Lung (tissue), 12 donors: Measurements from ENCODE around the gene NXPH2. TPM values are rescaled to one million over a fixed set of nuclear protein-coding genes. Genes with fewer than 3 reads are reported as not detected.

Source experiments
- ATAC-seq: fragments of 200-7000 bp; cut with Tn5 transposase; one replicate; pipeline ENCODE4 v1.9.1; 2020; ENCODE audit warnings: moderate number of reproducible peaks; ENCODE audit not compliant: insufficient read depth, low FRiP score
- DNase-seq, 3 donors: peaks; one replicate each; pipeline ENCODE4 v3.0.0-alpha.2; 2013 to 2017
- H3K27ac ChIP-seq, 2 donors: one replicate each; pipeline ENCODE4 v1.5.1; 2013; ENCODE audit warnings: mild to moderate bottlenecking in 2 of 2, moderate library complexity in 2 of 2, control low read depth in 1 of 2, inconsistent platforms in 1 of 2, low read depth in 1 of 2, low read length in 1 of 2
- H3K27me3 ChIP-seq, 3 donors: one replicate each; pipeline ENCODE4 v1.5.1; 2013; ENCODE audit warnings: low read length in 2 of 3; ENCODE audit not compliant: control insufficient read depth in 3 of 3, insufficient read depth in 3 of 3
- H3K36me3 ChIP-seq, 4 donors: one replicate each; pipeline ENCODE4 v1.5.1; 2013; ENCODE audit warnings: low read length in 4 of 4, mild to moderate bottlenecking in 1 of 4, moderate library complexity in 1 of 4; ENCODE audit not compliant: control insufficient read depth in 4 of 4, insufficient read depth in 4 of 4
- H3K4me1 ChIP-seq, 5 donors: one replicate each; pipeline ENCODE4 v1.5.1; 2013; ENCODE audit warnings: low read length in 5 of 5, mild to moderate bottlenecking in 2 of 5, moderate library complexity in 1 of 5; ENCODE audit not compliant: control insufficient read depth in 5 of 5, insufficient read depth in 5 of 5
- H3K4me3 ChIP-seq: one replicate; pipeline ENCODE4 v1.5.1; 2013; ENCODE audit warnings: mild to moderate bottlenecking, control low read depth, moderate library complexity
- H3K9ac ChIP-seq, 2 donors: one replicate each; pipeline ENCODE4 v1.5.1; 2013; ENCODE audit warnings: low read length in 2 of 2, control low read depth in 1 of 2; ENCODE audit not compliant: insufficient read depth in 1 of 2
- H3K9me3 ChIP-seq, 4 donors: one replicate each; pipeline ENCODE4 v1.5.1; 2013; ENCODE audit warnings: low read length in 3 of 4, mild to moderate bottlenecking in 1 of 4, moderate library complexity in 1 of 4; ENCODE audit not compliant: control insufficient read depth in 4 of 4, insufficient read depth in 3 of 4
- WGBS, 2 donors: extraction: QIAGEN DNeasy Blood & Tissue Kit; methylation state at CpG; one replicate each; pipeline ENCODE4 v1.1.7; 2013; 5-methylcytosine and 5-hydroxymethylcytosine counted together
- polyA plus RNA-seq, 2 donors: library from polyadenylated mRNA; stranded (reverse); fragments of 200-250 nt; gene quantifications; one replicate each; pipeline ENCODE4 v1.2.1, GENCODE V29; 2013
- total RNA-seq, 2 donors: library from RNA; depleted of rRNA in 1 of 2; stranded (reverse); fragments of >200 nt in 1 of 2; gene quantifications; one replicate each; pipeline ENCODE4 v1.2.1, GENCODE V29; 2014 to 2021
- TF ChIP-seq, protein P1 (sequence below): IDR thresholded peaks from 2 replicates; pipeline ENCODE4 v1.5.1; 2012; ENCODE audit warnings: mild to moderate bottlenecking; ENCODE audit errors: control extremely low read depth, extremely low read depth
- donor health status: control.
- donor health status: control.
- donor health status: Bipolar disorder and iron deficiency.
- donor health status: healthy.
- donor health status: DM: yes; HTN: yes; CAD: no.

Gene NXPH2
- total and polyA plus RNA-seq, 4 donors = not detected

DNA sequence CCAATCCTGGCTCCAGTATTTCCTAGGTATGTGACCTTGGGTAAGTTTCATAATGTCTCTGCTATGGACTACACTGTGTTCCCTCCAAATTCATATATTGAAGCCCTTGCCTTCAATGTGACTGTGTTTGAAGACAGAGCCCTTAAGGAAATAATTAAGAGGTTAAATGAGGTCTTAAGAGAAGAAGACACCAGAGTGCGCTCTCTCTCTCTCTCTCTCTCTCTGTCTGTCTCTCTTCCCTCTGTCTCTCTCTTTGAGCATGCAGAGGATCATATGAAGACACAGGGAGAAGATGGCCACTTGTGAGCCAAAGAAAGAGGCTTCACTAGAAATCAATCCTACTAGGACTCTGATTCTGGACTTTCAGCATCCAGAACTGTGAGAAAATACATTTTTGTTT lies 52.2 kb downstream of the NXPH2 start:
- H3K27me3 ChIP-seq = no peaks in the 10 kb centered on the region
- H3K9ac ChIP-seq = no peak overlapping the region
- no peak for DNase-seq
- no peak overlapping the region for H3K27ac ChIP-seq
- WGBS, 2 donors = 97 to 100% methylated on average over 1 of the region's 1 CpG
- no peak overlapping the region for H3K4me3 ChIP-seq
- H3K9me3 ChIP-seq = no peaks in the 10 kb centered on the region
- no peaks in the 10 kb centered on the region for H3K36me3 ChIP-seq
- ATAC-seq = no peak
- TF ChIP-seq, protein P1, sequence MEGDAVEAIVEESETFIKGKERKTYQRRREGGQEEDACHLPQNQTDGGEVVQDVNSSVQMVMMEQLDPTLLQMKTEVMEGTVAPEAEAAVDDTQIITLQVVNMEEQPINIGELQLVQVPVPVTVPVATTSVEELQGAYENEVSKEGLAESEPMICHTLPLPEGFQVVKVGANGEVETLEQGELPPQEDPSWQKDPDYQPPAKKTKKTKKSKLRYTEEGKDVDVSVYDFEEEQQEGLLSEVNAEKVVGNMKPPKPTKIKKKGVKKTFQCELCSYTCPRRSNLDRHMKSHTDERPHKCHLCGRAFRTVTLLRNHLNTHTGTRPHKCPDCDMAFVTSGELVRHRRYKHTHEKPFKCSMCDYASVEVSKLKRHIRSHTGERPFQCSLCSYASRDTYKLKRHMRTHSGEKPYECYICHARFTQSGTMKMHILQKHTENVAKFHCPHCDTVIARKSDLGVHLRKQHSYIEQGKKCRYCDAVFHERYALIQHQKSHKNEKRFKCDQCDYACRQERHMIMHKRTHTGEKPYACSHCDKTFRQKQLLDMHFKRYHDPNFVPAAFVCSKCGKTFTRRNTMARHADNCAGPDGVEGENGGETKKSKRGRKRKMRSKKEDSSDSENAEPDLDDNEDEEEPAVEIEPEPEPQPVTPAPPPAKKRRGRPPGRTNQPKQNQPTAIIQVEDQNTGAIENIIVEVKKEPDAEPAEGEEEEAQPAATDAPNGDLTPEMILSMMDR = no peak
- H3K4me1 ChIP-seq = peaks cover 0 to 19% (median 4%) of the 10 kb centered on the region in 5 donors

DNA sequence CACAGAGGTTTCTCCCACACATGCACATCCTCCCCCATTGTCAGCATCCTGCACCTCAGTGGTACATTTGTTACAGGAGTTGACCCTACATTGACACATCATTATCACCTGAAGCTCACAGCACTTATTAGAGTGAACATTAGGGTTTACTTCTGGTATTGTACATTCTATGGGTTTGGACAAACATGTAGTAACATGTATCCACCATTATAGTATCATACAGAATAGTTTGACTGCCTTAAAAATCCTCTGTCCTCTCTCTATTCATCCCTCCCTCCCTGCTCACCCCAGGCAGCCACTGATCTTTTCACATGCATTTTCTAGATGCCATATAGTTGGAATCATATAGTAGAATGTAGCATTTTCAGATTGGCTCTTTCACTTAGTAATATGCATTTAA lies 53.5 kb downstream of the NXPH2 start:
- no peak overlapping the region for H3K27ac ChIP-seq
- TF ChIP-seq, protein P1 = no peak
- H3K4me3 ChIP-seq = no peak overlapping the region
- no peaks in the 10 kb centered on the region for H3K9me3 ChIP-seq
- H3K36me3 ChIP-seq = no peaks in the 10 kb centered on the region
- peaks cover 0 to 19% (median 4%) of the 10 kb centered on the region in 5 donors for H3K4me1 ChIP-seq
- H3K9ac ChIP-seq = no peak overlapping the region
- no peak for DNase-seq
- no peaks in the 10 kb centered on the region for H3K27me3 ChIP-seq
- ATAC-seq = no peak

DNA sequence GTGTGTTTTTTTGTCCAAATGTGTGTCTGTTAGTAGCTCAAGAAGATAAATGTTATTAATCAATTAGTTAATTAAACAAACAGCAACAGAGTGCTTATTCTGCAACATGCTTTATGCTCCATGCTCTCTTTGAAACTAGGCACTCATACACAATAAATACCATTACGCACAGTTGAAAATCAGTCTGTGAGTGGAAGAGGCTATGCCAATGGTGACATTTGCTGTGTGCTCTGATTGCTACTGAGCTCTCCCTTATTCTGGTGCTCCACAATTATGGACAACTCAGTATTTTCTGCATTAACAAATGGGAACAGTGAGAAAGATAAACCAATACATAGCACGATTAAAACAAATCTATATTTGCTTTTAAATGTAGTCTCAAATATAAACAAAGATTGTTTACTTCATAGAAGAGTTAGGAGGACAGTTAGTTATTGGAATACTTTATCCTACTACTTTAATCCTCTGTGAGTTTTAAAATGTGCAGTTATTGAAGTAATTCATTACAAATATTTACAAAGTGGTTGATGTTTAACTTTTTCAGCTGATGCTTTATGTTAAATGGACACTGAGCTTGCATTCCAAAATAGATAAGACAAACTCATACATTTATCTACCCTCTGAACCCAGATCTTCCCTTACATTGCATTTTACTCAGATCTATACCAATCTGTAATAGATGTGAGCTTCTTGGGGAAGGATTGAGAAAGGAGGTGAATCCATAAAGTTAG lies 55.3 kb downstream of the NXPH2 start:
- TF ChIP-seq, protein P1 = no peak
- 67 to 78% methylated on average over 2 of the region's 2 CpGs for WGBS, 2 donors
- ATAC-seq = no peak

DNA sequence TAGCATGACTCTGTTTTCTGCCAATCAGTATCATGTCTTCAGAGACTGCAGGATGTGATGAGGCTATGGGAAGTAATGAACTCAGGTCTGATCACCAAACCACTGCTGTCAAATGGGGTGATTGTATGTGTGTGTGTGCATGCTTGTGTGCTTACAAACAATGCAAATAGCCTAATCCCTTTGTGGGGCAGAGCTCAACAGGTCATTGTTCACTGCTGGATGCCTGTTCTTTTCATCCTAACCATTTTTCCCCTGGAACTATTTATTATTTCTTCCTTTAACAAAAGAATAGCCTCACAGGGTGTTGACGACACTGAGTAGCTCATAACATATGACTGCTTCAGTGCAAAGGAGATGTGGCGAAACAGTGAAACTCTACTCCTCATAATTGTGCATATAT lies 55.9 kb downstream of the NXPH2 start:
- H3K9ac ChIP-seq = no peak overlapping the region
- 87 to 88% methylated on average over 2 of the region's 2 CpGs for WGBS, 2 donors
- no peak for DNase-seq
- H3K27ac ChIP-seq = no peak overlapping the region
- H3K4me1 ChIP-seq = peaks cover 0 to 19% (median 4%) of the 10 kb centered on the region in 5 donors
- no peak overlapping the region for H3K4me3 ChIP-seq
- TF ChIP-seq, protein P1 = no peak
- no peaks in the 10 kb centered on the region for H3K36me3 ChIP-seq
- no peaks in the 10 kb centered on the region for H3K9me3 ChIP-seq
- ATAC-seq = no peak
- no peaks in the 10 kb centered on the region for H3K27me3 ChIP-seq

More for the DNA sequence above, 55.3 kb downstream of the NXPH2 start:
- Histone ChIP-seq H3K9ac (no peak overlapping the region), H3K27ac (no peak overlapping the region), H3K27me3 (no peaks in the 10 kb centered on the region), H3K4me1 (peaks cover 0 to 19% (median 4%) of the 10 kb centered on the region in 5 donors), H3K9me3 (no peaks in the 10 kb centered on the region), H3K4me3 (no peak overlapping the region), H3K36me3 (no peaks in the 10 kb centered on the region)
- DNase-seq = peak in 1 of 3 donors; percentile 20
